Caco-2 (cell line): ENCODE data around the gene ZXDC. TPM values are rescaled to one million over a fixed set of nuclear protein-coding genes. Genes with fewer than 3 reads are reported as not detected.
A peak's percentile ranks its signal among the peaks of the same experiment; 100 is the strongest.

Source experiments
- BruUV-seq: library from RNA; stranded (reverse); fragments of 400-500 nt; replicated peaks from 2 replicates; lab custom pipeline; 2021; lab: Mats Ljungman, UMichigan
- CTCF ChIA-PET: fragments of 300-600 bp; sonication (Branson Sonifier 250); formaldehyde crosslinking; loops from one replicate; lab custom pipeline; 2022; ENCODE audit warnings: antibody characterized with exemption; lab: Charles Lee
- POLR2A ChIA-PET: fragments of 300-600 bp; sonication (Branson Sonifier 250); formaldehyde crosslinking; loops from one replicate; lab custom pipeline; 2022; ENCODE audit warnings: antibody characterized with exemption; lab: Charles Lee
- DNase-seq, 2 experiments: peaks; one replicate each; pipeline versions ENCODE4 v3.0.0 to v3.0.0-alpha.2; 2020 to 2022
- H3K27me3 ChIP-seq: replicated peaks from 2 replicates; pipeline ENCODE4 v1.6.0; 2011; ENCODE audit warnings: low read length; ENCODE audit not compliant: control insufficient read depth, insufficient read depth
- H3K36me3 ChIP-seq: 2 replicates; pipeline ENCODE4 v1.5.1; 2011; ENCODE audit warnings: low read length; ENCODE audit not compliant: control insufficient read depth, insufficient read depth
- H3K4me1 ChIP-seq: fragments of 250-450 bp; sonication (Bioruptor Pico); 2 replicates; pipeline ENCODE4 v1.5.1; 2020; ENCODE audit warnings: mild to moderate bottlenecking
- H3K4me3 ChIP-seq: 2 replicates; pipeline ENCODE4 v1.5.1; 2011; ENCODE audit warnings: low read depth, mild to moderate bottlenecking, control low read depth, low read length
- H3K9me3 ChIP-seq: fragments of 250-450 bp; sonication (Bioruptor Pico); 2 replicates; pipeline ENCODE4 v1.5.1; 2020; ENCODE audit warnings: mild to moderate bottlenecking, moderate library complexity
- H3K27ac Mint-ChIP-seq: one replicate; pipeline ENCODE4 v1.8.0; 2022; ENCODE audit warnings: mixed read lengths; ENCODE audit not compliant: unreplicated experiment
- H3K27me3 Mint-ChIP-seq: one replicate; pipeline ENCODE4 v1.8.0; 2022; ENCODE audit warnings: mixed read lengths; ENCODE audit not compliant: insufficient read depth, unreplicated experiment
- H3K36me3 Mint-ChIP-seq: one replicate; pipeline ENCODE4 v1.8.0; 2022; ENCODE audit warnings: mild to moderate bottlenecking, mixed read lengths; ENCODE audit not compliant: insufficient read depth, unreplicated experiment
- H3K4me1 Mint-ChIP-seq: one replicate; pipeline ENCODE4 v1.8.0; 2022; ENCODE audit warnings: low read depth, mixed read lengths; ENCODE audit not compliant: unreplicated experiment
- H3K4me3 Mint-ChIP-seq: one replicate; pipeline ENCODE4 v1.8.0; 2022; ENCODE audit warnings: mild to moderate bottlenecking, moderate library complexity, mixed read lengths; ENCODE audit not compliant: unreplicated experiment
- H3K9me3 Mint-ChIP-seq: one replicate; pipeline ENCODE4 v1.8.0; 2022; ENCODE audit warnings: mixed read lengths; ENCODE audit not compliant: unreplicated experiment
- intact Hi-C: fragments of 100-400 bp; cut with micrococcal nuclease; formaldehyde crosslinking; loops from one replicate; pipeline ENCODE4 v1.10.0; 2022; ENCODE audit not compliant: unreplicated experiment
- total RNA-seq: library from RNA; stranded (reverse); gene quantifications from 2 replicates; pipeline ENCODE4 v1.2.3, GENCODE V29; 2022
- TF ChIP-seq, protein P1 (sequence below), 2 experiments: fragments of 200-600 bp in 1 of 2; IDR thresholded peaks; 1 replicate in 1 of 2; 2 replicates in 1 of 2; pipeline versions ENCODE4 v1.5.1 to v1.8.0; 2011 to 2022; ENCODE audit warnings: antibody characterized with exemption in 1 of 2, control low read depth in 1 of 2, inconsistent platforms in 1 of 2, low read depth in 1 of 2, low read length in 1 of 2, mild to moderate bottlenecking in 1 of 2, moderate library complexity in 1 of 2; ENCODE audit not compliant: insufficient read depth in 1 of 2, severe bottlenecking in 1 of 2, unreplicated experiment in 1 of 2

ZXDC gene
- total RNA-seq, 1 experiment from 2014 or later: 28.7 TPM

DNA sequence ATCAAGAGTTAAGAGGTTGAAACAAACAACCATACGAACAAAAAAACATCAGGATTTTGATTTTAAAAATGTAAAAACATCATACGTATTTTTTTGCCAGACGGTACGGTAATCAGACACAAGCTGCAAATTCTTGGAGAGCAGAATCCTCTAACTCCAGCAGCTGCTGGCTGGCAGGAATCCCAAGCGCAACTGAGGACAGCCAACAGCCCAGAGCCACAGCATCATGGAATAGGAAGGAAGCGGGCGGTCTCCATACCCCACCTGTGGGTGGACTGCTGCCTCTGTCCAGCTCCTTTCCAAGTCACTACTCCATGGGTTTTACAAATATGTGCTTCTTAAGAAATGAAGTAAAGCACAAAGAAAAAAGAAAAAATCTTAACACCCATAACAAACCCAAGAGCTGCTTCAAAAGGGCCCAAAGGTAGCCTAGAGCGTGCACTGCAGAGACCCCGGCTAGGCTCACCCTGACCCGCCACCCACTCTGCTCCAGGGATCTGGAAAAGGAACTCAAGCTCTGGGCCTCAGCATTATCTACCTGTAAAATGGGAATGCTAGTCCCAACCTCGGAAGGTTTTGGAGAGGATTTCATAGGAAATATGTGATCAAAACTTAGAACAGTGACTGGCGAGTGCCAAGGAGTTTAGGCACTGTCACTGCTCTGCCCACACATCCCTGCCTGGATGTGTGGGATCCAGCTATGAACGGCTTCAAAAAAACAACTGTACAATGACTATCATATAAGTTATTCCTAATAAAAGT is 33.4 kb downstream of the ZXDC start:
- BruUV-seq: no TSS peak
- Mint-ChIP-seq H3K36me3 (peaks cover 1% of the 10 kb centered on the region), H3K4me3 (no peak overlapping the region), H3K4me1 (peaks cover 8% of the 10 kb centered on the region), H3K27ac (no peak overlapping the region), H3K27me3 (no peaks in the 10 kb centered on the region), H3K9me3 (no peaks in the 10 kb centered on the region)
- Histone ChIP-seq H3K4me3 (no peak overlapping the region), H3K4me1 (peaks cover 10% of the 10 kb centered on the region), H3K9me3 (no peaks in the 10 kb centered on the region), H3K27me3 (no peaks in the 10 kb centered on the region), H3K36me3 (no peaks in the 10 kb centered on the region; the same call in 1 of the 2 replicates)
- TF ChIP-seq, protein P1, sequence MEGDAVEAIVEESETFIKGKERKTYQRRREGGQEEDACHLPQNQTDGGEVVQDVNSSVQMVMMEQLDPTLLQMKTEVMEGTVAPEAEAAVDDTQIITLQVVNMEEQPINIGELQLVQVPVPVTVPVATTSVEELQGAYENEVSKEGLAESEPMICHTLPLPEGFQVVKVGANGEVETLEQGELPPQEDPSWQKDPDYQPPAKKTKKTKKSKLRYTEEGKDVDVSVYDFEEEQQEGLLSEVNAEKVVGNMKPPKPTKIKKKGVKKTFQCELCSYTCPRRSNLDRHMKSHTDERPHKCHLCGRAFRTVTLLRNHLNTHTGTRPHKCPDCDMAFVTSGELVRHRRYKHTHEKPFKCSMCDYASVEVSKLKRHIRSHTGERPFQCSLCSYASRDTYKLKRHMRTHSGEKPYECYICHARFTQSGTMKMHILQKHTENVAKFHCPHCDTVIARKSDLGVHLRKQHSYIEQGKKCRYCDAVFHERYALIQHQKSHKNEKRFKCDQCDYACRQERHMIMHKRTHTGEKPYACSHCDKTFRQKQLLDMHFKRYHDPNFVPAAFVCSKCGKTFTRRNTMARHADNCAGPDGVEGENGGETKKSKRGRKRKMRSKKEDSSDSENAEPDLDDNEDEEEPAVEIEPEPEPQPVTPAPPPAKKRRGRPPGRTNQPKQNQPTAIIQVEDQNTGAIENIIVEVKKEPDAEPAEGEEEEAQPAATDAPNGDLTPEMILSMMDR (IDR thresholded peaks at IDR 0.05; ENCODE audit: insufficient read depth in 1 of 2, low read depth in 1 of 2, low read length in 1 of 2, severe bottlenecking in 1 of 2, unreplicated experiment in 1 of 2): no peak
- ChIA-PET CTCF (no interaction called here), POLR2A (no interaction called here)
- DNase-seq: no peak
- intact Hi-C loops: no loop called here

DNA sequence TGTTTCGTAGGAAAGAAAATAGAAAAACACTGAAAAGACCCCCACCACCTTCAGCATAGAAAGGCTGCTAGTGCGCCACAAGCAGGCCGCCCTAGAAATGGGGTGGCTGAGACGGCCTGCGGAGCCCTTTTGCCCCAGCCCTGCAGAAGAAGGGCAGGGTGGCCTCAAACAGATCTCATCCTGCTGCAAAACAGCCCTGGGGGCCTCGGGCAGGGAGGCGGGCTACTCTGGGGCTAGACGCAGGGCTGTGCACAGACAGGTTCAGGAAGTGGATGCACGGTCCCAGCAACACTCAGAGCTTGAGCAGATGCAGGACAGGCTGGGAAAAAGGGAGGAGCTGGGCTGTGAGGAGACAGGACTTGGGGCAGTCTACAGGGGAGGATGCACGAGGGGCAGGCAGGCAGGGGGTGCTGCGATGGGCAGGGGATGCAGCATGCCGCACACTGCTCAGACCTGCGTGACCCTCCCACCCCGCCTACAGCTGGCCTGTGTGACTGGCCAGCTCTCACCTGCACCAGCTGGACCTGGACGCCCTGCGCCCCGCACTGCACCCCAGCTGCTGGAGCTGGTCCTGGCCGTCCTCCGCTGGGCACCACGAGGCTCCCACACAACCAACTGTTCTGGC is 34.3 kb downstream of the ZXDC start:
- ChIA-PET CTCF (no interaction called here), POLR2A (no interaction called here)
- H3K4me3 ChIP-seq: no peak overlapping the region
- peaks cover 10% of the 10 kb centered on the region for H3K4me1 ChIP-seq
- no peak overlapping the region for H3K27ac Mint-ChIP-seq
- no TSS peak for BruUV-seq
- no peaks in the 10 kb centered on the region; the same call in 1 of the 2 replicates for H3K36me3 ChIP-seq
- DNase-seq: no peak
- H3K4me3 Mint-ChIP-seq: no peak overlapping the region
- peaks cover 8% of the 10 kb centered on the region for H3K4me1 Mint-ChIP-seq
- no peaks in the 10 kb centered on the region for H3K9me3 ChIP-seq
- no peaks in the 10 kb centered on the region for H3K27me3 Mint-ChIP-seq
- TF ChIP-seq, protein P1 (IDR thresholded peaks at IDR 0.05; ENCODE audit: insufficient read depth in 1 of 2, low read depth in 1 of 2, low read length in 1 of 2, severe bottlenecking in 1 of 2, unreplicated experiment in 1 of 2): no peak
- no peaks in the 10 kb centered on the region for H3K9me3 Mint-ChIP-seq
- intact Hi-C loops: no loop called here
- H3K36me3 Mint-ChIP-seq: peaks cover 6% of the 10 kb centered on the region
- H3K27me3 ChIP-seq: no peaks in the 10 kb centered on the region

DNA sequence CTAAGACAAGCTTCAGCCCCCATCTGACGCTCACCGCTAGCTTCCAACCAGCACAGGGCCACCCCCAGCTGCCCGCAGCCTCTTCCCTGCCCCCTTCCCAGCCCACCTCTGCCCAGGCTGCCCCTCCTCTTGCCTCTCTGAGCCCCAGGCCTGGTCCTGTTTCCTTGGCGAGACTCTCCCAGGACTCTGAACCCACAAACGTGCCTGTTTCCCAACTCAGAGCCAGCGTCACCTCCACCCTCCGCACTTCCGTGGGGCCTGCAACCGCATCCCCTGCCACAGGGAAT is 35.0 kb downstream of the ZXDC start:
- no peak overlapping the region for H3K4me3 Mint-ChIP-seq
- POLR2A ChIA-PET: no interaction called here
- no peaks in the 10 kb centered on the region for H3K9me3 Mint-ChIP-seq
- Histone ChIP-seq H3K4me3 (no peak overlapping the region), H3K4me1 (peaks cover 4% of the 10 kb centered on the region), H3K36me3 (no peaks in the 10 kb centered on the region), H3K9me3 (no peaks in the 10 kb centered on the region), H3K27me3 (no peaks in the 10 kb centered on the region)
- H3K36me3 Mint-ChIP-seq: peaks cover 6% of the 10 kb centered on the region
- no TSS peak for BruUV-seq
- CTCF ChIA-PET: no interaction called here
- DNase-seq: no peak
- peaks cover 2% of the 10 kb centered on the region for H3K4me1 Mint-ChIP-seq
- H3K27ac Mint-ChIP-seq: peak overlapping the region; percentile 53
- no peaks in the 10 kb centered on the region for H3K27me3 Mint-ChIP-seq
- TF ChIP-seq, protein P1 (IDR thresholded peaks at IDR 0.05; ENCODE audit: insufficient read depth in 1 of 2, low read depth in 1 of 2, low read length in 1 of 2, severe bottlenecking in 1 of 2, unreplicated experiment in 1 of 2): no peak
- intact Hi-C loops: no loop called here
